GM18526 (cell line): ENCODE measurements around the gene MRPS34.

ENCODE experiments used
- POLR2A ChIP-seq: IDR thresholded peaks from 3 replicates; pipeline ENCODE4 v1.6.1; 2011; ENCODE audit not compliant: insufficient read length; ENCODE audit errors: extremely low read depth

The MRPS34 gene

GRCh38 chr16:1778200-1779179, 5.6 kb upstream of the MRPS34 start:
- no peak for TF ChIP-seq POLR2A

GRCh38 chr16:1777375-1778199, 4.7 kb upstream of the MRPS34 start:
- no peak for TF ChIP-seq POLR2A

- no peak for TF ChIP-seq POLR2A
These were observed 4.0 kb upstream of the MRPS34 start for GRCh38 chr16:1776991-1777374.

GRCh38 chr16:1776672-1776955, 3.7 kb upstream of the MRPS34 start:
- no peak for TF ChIP-seq POLR2A

GRCh38 chr16:1775846-1776671, 3.1 kb upstream of the MRPS34 start:
- TF ChIP-seq POLR2A: no peak

GRCh38 chr16:1775006-1775845, 2.3 kb upstream of the MRPS34 start:
- no peak for TF ChIP-seq POLR2A

- no peak for TF ChIP-seq POLR2A
These were observed 1.5 kb upstream of the MRPS34 start for GRCh38 chr16:1774448-1774780.

GRCh38 chr16:1773703-1774447, 941 bp upstream of the MRPS34 start:
- no peak for TF ChIP-seq POLR2A

- TF ChIP-seq POLR2A: no peak
These were observed 499 bp downstream of the MRPS34 start, which contains the start of gene EME2 for GRCh38 chr16:1772362-1772907. Gene EME2, plus strand, starts transcription at chr16:1772810. Its CDS starts 418 bp downstream, at chr16:1773228.

- TF ChIP-seq POLR2A: no peak
These were observed 1.0 kb downstream of the MRPS34 start for GRCh38 chr16:1771864-1772361.

- TF ChIP-seq POLR2A: peak; percentile 21
These were observed 1.6 kb downstream of the MRPS34 start, which contains the start of gene NME3 for GRCh38 chr16:1771188-1771863. Gene NME3, minus strand, starts transcription at chr16:1771543. Its CDS starts 9 bp downstream, at chr16:1771534.

- TF ChIP-seq POLR2A: peak; percentile 28
These were observed 2.4 kb downstream of the MRPS34 start for GRCh38 chr16:1770328-1771187.
